HepG2 (cell line): ENCODE data around the gene CHIC2. TPM values are rescaled to one million over a fixed set of nuclear protein-coding genes. Genes with fewer than 3 reads are reported as not detected.

Experiments used
- ATF1 ChIP-seq: IDR thresholded peaks from 2 replicates; pipeline ENCODE4 v1.6.1; 2016; ENCODE audit warnings: mild to moderate bottlenecking, control low read depth
- ETS1 ChIP-seq: sonication (generic); formaldehyde crosslinking; IDR thresholded peaks from 2 replicates; pipeline ENCODE4 v1.4.0; 2020; ENCODE audit warnings: missing genetic modification reagents
- ETV5 ChIP-seq: IDR thresholded peaks from 2 replicates; pipeline ENCODE4 v1.6.1; 2018; ENCODE audit warnings: missing biosample characterization, missing genetic modification reagents, inconsistent platforms, borderline replicate concordance
- GATAD1 ChIP-seq: IDR thresholded peaks from 2 replicates; pipeline ENCODE4 v1.6.1; 2016; ENCODE audit warnings: missing genetic modification reagents, missing compliant biosample characterization
- HOXD1 ChIP-seq: sonication (generic); formaldehyde crosslinking; IDR thresholded peaks from 2 replicates; pipeline ENCODE4 v1.5.0; 2020; ENCODE audit warnings: missing genetic modification reagents
- IKZF4 ChIP-seq: sonication (generic); formaldehyde crosslinking; IDR thresholded peaks from 2 replicates; pipeline ENCODE4 v1.5.1; 2020; ENCODE audit warnings: borderline replicate concordance, mild to moderate bottlenecking, low read depth, missing genetic modification reagents; ENCODE audit errors: not compliant biosample characterization
- NBN ChIP-seq: fragments of 450-650 bp; conservative IDR thresholded peaks from 2 replicates; pipeline ENCODE4 v1.6.1; 2017
- NR1H2 ChIP-seq: sonication (generic); formaldehyde crosslinking; IDR thresholded peaks from 2 replicates; pipeline ENCODE4 v1.8.1; 2022; ENCODE audit warnings: low read depth, missing genetic modification reagents, borderline replicate concordance
- RNF219 ChIP-seq: sonication (generic); formaldehyde crosslinking; IDR thresholded peaks from 2 replicates; pipeline ENCODE4 v1.5.0; 2020; ENCODE audit warnings: mild to moderate bottlenecking, missing genetic modification reagents
- SIN3A ChIP-seq: IDR thresholded peaks from 2 replicates; pipeline ENCODE4 v1.6.1; 2011; ENCODE audit warnings: low read depth, mild to moderate bottlenecking, control low read depth, low read length, borderline replicate concordance
- SNAPC2 ChIP-seq: sonication (generic); formaldehyde crosslinking; IDR thresholded peaks from 2 replicates; pipeline ENCODE4 v1.8.1; 2022; ENCODE audit warnings: mild to moderate bottlenecking, missing genetic modification reagents
- TEAD3 ChIP-seq: optimal IDR thresholded peaks from 2 replicates; pipeline ENCODE3; 2016; ENCODE audit warnings: borderline replicate concordance
- ZFP36L1 ChIP-seq: sonication (generic); formaldehyde crosslinking; IDR thresholded peaks from 2 replicates; pipeline ENCODE4 v1.8.0; 2022; ENCODE audit warnings: mild to moderate bottlenecking, missing genetic modification reagents, moderate library complexity
- ZNF550 ChIP-seq: sonication (generic); formaldehyde crosslinking; IDR thresholded peaks from 2 replicates; pipeline ENCODE4 v1.4.0; 2020; ENCODE audit warnings: mild to moderate bottlenecking, missing genetic modification reagents, borderline replicate concordance
- ZNF607 ChIP-seq: sonication (generic); formaldehyde crosslinking; IDR thresholded peaks from 2 replicates; pipeline ENCODE4 v1.5.1; 2020; ENCODE audit warnings: missing genetic modification reagents, mild to moderate bottlenecking, borderline replicate concordance
- ZSCAN31 ChIP-seq: sonication (generic); formaldehyde crosslinking; IDR thresholded peaks from 2 replicates; pipeline ENCODE4 v1.5.0; 2020; ENCODE audit warnings: low read depth, mild to moderate bottlenecking, missing genetic modification reagents
- polyA plus RNA-seq, 8 experiments: library from polyadenylated mRNA; depleted of rRNA in 3 of 8; stranded (reverse) in 7 of 8; unstranded in 1 of 8; fragments of >200 nt; fragmentation: Illumina TruSeq in 4 of 8; extraction: Trizol in 4 of 8; gene quantifications; 2 replicates each; pipeline versions ENCODE4 v1.2.1 to v1.2.3, GENCODE V29; 2011 to 2016; ENCODE audit warnings: low read depth in 4 of 8, missing spikeins in 1 of 8, mixed read lengths in 1 of 8; ENCODE audit not compliant: insufficient read depth in 1 of 8
- total RNA-seq, 5 experiments: library from RNA; depleted of rRNA; stranded (reverse); fragments of >200 nt; fragmentation: Illumina TruSeq; extraction: Trizol; gene quantifications; 2 replicates each; pipeline ENCODE4 v1.2.3, GENCODE V29; 2016; ENCODE audit warnings: low read depth in 1 of 5
- TF ChIP-seq, protein P1 (sequence below): IDR thresholded peaks from 2 replicates; pipeline ENCODE4 v1.4.0; 2020; ENCODE audit warnings: mild to moderate bottlenecking, missing genetic modification reagents
- TF ChIP-seq, protein P2 (sequence below): sonication (generic); formaldehyde crosslinking; IDR thresholded peaks from 2 replicates; pipeline ENCODE4 v1.4.0; 2020; ENCODE audit warnings: mild to moderate bottlenecking, low read depth, missing genetic modification reagents
- TF ChIP-seq, protein P3 (sequence below): IDR thresholded peaks from 2 replicates; pipeline ENCODE4 v1.6.1; 2016

Gene CHIC2
- total and polyA plus RNA-seq, 2 of the 13 experiments (the other 11 are each of a cell fraction or from before 2014, with no cell fraction given) = 10.0 to 17.2 TPM

GRCh38 chr4:54091637-54092404 lies 27.4 kb upstream of the CHIC2 start (continued):
- TF ChIP-seq, protein P1, sequence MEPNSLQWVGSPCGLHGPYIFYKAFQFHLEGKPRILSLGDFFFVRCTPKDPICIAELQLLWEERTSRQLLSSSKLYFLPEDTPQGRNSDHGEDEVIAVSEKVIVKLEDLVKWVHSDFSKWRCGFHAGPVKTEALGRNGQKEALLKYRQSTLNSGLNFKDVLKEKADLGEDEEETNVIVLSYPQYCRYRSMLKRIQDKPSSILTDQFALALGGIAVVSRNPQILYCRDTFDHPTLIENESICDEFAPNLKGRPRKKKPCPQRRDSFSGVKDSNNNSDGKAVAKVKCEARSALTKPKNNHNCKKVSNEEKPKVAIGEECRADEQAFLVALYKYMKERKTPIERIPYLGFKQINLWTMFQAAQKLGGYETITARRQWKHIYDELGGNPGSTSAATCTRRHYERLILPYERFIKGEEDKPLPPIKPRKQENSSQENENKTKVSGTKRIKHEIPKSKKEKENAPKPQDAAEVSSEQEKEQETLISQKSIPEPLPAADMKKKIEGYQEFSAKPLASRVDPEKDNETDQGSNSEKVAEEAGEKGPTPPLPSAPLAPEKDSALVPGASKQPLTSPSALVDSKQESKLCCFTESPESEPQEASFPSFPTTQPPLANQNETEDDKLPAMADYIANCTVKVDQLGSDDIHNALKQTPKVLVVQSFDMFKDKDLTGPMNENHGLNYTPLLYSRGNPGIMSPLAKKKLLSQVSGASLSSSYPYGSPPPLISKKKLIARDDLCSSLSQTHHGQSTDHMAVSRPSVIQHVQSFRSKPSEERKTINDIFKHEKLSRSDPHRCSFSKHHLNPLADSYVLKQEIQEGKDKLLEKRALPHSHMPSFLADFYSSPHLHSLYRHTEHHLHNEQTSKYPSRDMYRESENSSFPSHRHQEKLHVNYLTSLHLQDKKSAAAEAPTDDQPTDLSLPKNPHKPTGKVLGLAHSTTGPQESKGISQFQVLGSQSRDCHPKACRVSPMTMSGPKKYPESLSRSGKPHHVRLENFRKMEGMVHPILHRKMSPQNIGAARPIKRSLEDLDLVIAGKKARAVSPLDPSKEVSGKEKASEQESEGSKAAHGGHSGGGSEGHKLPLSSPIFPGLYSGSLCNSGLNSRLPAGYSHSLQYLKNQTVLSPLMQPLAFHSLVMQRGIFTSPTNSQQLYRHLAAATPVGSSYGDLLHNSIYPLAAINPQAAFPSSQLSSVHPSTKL (CRISPR knock-in tag) = peak; percentile 53; the same call in 1 of the 2 replicates
- peak; percentile 47 for TF ChIP-seq TEAD3 (CRISPR knock-in tag)
- no peak for TF ChIP-seq ATF1 (CRISPR knock-in tag)
- no peak for TF ChIP-seq HOXD1 (CRISPR knock-in tag)
- TF ChIP-seq RNF219 (CRISPR knock-in tag) = no peak
- TF ChIP-seq ZFP36L1 (CRISPR knock-in tag) = no peak
- TF ChIP-seq ETV5 (CRISPR knock-in tag) = peak; percentile 12; the same call in 1 of the 2 replicates
- TF ChIP-seq, protein P2, sequence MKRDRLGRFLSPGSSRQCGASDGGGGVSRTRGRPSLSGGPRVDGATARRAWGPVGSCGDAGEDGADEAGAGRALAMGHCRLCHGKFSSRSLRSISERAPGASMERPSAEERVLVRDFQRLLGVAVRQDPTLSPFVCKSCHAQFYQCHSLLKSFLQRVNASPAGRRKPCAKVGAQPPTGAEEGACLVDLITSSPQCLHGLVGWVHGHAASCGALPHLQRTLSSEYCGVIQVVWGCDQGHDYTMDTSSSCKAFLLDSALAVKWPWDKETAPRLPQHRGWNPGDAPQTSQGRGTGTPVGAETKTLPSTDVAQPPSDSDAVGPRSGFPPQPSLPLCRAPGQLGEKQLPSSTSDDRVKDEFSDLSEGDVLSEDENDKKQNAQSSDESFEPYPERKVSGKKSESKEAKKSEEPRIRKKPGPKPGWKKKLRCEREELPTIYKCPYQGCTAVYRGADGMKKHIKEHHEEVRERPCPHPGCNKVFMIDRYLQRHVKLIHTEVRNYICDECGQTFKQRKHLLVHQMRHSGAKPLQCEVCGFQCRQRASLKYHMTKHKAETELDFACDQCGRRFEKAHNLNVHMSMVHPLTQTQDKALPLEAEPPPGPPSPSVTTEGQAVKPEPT (CRISPR knock-in tag) = 0 out of 2 replicates have a peak, but pooled peaks have one; percentile 41
- TF ChIP-seq ETS1 (CRISPR knock-in tag) = no peak; the same call in 1 of the 2 replicates
- no peak for TF ChIP-seq IKZF4 (CRISPR knock-in tag)
- TF ChIP-seq SNAPC2 (CRISPR knock-in tag) = no peak
- TF ChIP-seq, protein P3, sequence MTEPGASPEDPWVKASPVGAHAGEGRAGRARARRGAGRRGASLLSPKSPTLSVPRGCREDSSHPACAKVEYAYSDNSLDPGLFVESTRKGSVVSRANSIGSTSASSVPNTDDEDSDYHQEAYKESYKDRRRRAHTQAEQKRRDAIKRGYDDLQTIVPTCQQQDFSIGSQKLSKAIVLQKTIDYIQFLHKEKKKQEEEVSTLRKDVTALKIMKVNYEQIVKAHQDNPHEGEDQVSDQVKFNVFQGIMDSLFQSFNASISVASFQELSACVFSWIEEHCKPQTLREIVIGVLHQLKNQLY (CRISPR knock-in tag) = 0 out of 2 replicates have a peak, but pooled peaks have one; percentile 17
- TF ChIP-seq NR1H2 (CRISPR knock-in tag) = no peak
- no peak for TF ChIP-seq ZNF550 (CRISPR knock-in tag)
- TF ChIP-seq ZNF607 = no peak; the same call in 1 of the 2 replicates
- TF ChIP-seq GATAD1 (CRISPR knock-in tag) = peak; percentile 45; the same call in 1 of the 2 replicates
- TF ChIP-seq NBN = no peak
- TF ChIP-seq SIN3A = no peak
- peak; percentile 24 for TF ChIP-seq ZSCAN31 (CRISPR knock-in tag)
